ENCODE results near the gene EDN2.

EDN2 gene

DNA sequence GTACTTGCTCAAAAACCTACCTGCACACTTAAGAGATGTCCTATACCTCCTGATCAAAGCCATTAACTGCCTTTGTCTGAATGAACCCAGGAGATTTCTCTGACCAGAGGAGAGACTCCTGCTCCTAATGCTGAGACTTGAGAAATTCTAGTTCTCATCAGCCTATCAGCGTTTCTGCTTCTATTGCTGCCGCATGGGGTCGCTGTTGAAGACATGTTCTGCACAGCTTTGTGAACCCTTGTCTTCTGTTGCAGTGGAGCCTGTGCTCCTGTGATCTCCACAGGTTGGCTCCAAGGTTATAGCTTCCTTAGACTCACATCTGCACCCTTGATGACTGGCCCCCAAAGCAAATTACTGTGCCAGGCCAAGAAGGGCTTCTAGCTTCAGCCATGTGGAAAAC lies 40.2 kb downstream of the EDN2 start:
- no peak for DNase-seq (ENCODE audit: extremely low read depth in 1 of 2, low read depth in 1 of 2)

DNA sequence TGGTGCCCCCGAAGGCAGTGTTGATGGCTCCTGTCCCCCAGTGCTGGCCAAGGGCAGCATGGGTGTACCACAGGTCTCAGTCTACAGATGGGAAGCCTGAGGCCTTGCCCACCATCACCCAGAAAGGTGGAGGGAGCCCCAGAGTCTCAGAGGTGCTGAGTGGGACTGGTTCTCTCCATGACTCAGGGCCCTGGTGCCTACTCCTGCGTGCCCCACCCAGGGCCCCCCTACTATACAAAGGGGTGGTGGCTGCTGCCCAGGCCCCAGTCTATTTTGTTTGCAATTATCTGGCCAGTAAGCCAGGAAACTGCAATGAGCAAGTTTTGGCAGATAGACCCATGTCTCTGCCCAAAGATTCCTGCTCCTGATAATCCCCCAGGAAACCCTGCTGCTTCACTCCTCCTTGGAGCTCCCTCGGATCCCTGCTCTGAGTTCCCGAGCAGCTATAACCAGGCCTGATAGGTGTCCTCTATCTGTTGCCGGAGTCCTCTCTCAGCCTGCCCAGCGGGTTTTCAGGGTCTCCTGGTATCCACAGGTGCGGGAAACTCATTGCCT lies 41.7 kb downstream of the EDN2 start:
- no peak for DNase-seq (ENCODE audit: extremely low read depth in 1 of 2, low read depth in 1 of 2)

DNA sequence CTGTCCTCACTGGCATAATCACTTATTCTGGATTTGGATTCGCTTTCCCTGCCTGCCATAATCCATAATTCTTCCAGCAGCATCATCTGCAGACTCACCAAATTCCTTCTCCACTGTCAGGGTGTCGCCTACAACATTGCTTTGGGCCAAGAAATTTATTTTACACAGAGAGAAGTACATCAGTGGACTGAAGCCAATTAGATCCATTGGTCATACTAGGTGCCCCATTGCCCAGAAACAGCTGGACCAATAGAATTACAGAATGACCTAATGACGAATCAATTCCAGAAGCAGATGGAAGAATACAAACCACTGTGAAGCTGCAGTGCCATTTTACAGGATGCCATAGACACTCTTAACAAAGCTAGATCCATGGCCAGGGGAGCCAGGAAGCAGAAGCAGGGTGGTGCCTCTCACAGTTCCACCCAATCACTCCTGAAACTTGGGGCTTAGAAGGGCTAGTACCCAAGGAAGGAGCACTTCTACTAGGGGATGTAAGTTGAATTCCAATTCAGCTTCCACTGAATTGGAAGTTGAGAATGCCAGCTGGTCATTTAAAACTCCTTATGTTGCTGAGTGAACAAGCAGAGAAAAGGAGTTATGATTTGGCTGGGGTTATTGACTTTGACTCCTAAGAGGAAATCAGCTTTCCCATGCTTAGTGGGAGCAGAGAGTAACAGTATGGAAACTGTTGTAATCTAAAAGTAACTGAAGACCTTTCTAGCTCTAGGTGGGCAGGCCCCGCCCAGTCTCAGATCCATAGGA lies 44.0 kb downstream of the EDN2 start:
- DNase-seq (ENCODE audit: extremely low read depth in 1 of 2, low read depth in 1 of 2): no peak

DNA sequence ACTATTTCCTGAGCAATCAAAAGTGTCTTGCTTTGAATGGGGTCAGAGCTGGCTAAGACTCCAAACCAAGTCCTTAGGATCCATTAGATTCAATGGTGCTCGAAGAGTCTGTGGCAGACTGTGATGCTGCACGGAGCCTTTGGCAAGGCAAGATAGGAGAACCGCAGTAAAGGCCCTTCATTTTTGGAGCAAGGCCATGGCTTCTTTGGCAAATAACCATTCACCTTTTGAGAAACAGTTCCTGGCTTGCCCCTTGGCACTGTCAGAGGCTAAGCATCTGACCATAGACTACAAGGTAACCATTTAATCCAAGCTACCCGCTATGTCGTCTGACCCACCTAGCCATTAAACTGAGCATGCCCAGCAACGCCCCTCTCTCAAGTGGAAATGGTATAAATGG lies 45.2 kb downstream of the EDN2 start:
- DNase-seq (ENCODE audit: extremely low read depth in 1 of 2, low read depth in 1 of 2): no peak

DNA sequence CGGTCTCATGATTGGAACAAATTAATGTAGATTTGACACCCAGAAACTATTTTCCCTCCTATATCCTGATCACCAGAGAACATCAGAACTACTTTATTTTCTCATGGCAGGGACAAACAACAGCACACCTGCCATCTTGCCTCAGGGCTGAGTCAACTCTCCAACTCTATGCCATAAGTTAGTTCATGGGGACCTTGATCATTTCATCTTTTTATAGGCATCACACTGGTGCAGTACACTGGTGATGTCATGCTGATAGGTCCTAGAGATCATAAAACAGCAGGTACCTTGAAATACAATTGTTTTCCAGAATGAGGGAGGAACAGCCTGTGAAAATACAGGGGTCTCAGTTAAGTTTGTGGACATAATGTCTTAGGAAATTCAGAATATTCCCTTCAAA lies 45.8 kb downstream of the EDN2 start:
- DNase-seq (ENCODE audit: extremely low read depth in 1 of 2, low read depth in 1 of 2): no peak

DNA sequence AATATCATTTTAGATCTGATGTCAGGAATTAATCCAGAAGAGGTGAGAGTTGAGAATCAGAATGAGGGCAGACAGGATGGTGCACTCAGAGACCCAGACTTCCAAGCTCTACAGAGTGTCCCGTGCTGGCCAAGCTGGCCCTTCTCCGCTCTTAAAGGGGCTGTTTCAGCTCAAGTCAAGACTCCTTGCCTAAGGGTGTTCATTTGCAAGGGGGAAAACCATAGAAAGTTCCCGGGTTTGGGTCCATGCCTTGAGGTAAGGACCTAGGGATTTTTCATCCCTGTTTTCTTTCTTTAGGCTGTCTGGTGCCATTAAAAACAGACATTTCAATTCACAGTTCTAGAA lies 47.5 kb downstream of the EDN2 start:
- DNase-seq (ENCODE audit: extremely low read depth in 1 of 2, low read depth in 1 of 2): no peak

DNA sequence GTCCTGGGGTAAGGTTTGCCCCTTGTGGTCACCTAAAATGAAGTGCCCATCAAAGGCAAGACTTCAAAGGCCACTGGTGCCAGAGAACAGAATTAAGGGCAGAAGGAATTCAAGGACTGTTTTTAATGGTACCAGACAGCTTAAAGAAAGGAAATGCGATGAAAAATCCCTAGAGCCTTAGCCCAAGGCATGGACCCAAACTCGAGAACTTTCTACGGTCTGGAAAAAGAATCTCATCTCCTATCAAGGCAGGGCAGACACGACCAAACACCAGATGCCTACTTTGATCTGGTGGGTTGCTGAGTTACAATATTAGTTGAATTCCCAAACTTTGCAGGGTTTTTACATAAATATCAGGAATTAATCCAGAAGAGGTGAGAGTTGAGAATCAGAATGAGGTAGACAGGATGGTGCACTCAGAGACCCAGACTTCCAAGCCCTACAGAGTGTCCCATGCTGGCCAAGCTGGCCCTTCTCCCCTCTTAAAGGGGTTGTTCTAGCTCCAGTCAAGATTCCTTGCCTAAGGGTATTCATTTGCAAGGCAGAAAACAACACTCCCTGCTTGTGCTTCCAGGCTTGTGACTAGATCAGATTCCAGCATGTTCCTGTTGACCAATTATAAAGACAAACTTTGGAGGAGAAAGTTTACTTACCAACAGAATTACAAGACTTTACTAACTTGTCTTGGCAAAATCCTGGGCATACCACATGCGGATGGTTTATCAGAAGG lies 48.0 kb downstream of the EDN2 start:
- DNase-seq (ENCODE audit: extremely low read depth in 1 of 2, low read depth in 1 of 2): no peak

DNA sequence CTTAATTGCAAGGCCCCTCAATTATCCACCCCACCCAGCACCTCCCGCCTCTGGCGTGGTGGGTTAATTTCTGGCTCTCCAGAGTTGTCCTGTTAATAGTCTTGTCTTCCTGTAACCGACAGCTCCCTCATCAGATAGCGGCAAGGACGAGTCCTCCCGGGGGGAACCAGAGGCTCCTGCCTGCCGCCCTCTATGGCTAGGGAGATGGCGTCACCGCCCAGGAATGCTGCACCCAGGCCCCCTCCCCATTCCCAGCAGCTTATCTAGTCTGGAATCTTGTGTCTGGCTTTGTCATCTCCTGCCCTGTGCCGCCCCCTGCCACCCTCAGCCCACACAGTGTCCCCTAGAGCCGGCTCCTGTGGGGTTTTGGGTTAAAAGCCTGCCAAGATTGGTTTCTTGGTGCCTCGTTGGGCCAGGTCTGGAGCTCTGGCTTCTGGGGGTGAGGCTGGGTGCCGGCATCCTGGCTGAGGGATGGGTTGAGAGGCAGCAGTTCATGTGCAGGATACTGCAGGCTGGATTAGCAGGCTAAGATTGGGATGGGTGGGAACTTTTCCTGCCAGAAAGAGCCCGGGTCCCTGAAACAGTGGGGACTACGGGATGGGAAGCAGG lies 48.8 kb downstream of the EDN2 start:
- no peak for DNase-seq (ENCODE audit: extremely low read depth in 1 of 2, low read depth in 1 of 2)

DNA sequence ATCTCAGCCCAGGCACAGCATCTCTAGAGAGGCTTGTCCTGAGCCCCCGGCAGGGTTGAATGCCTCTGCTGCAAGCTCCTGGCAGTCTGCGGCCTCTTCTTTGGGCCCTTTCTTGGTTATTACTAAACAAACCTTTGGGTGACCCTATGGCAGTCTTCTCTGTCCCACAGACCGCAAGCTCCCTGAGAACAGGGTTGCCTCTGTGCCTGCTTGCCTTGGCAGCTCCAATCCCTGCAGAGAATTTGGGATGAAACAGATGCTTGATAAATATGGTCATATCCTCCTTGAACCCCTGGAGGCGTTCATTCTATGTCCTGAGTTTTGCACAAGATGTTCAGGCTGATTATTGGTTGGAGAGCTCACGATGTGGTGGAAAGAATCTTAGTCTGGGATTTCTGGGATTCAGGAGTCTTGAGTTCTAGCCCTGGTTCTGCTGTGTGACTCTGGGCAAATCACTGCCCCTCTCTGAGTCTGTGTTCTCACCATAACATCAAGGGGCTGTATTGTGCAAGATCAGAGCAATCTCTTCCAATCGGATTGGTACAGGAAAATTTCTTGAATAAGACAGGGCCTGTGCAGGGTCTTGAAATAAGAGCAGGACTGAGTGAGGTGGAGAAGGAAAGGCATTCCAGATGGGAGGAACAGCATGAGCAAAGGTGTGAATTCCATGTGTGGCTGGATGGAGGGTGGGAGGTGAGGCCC lies 49.6 kb downstream of the EDN2 start:
- DNase-seq (ENCODE audit: extremely low read depth in 1 of 2, low read depth in 1 of 2): no peak

DNA sequence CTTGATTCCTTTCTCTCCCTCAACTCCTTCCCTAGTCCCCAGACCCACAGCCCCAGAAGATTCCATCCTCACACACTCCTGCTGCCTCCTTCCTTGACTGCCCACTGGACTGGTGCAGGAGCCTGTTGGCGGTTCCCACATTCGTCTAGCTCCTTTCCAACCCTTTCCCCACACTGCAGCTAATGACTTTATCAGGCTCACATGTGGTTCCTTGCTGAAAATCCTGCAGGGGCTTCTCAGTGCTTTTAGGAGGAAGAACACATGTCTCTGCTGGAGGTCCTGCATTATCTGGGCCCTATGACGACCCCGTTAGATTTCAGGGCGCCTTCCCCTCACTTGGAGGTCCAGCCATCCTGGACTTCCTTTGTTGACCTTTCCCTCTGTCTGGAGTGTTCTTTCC lies 50.2 kb downstream of the EDN2 start:
- DNase-seq (ENCODE audit: extremely low read depth in 1 of 2, low read depth in 1 of 2): no peak

DNA sequence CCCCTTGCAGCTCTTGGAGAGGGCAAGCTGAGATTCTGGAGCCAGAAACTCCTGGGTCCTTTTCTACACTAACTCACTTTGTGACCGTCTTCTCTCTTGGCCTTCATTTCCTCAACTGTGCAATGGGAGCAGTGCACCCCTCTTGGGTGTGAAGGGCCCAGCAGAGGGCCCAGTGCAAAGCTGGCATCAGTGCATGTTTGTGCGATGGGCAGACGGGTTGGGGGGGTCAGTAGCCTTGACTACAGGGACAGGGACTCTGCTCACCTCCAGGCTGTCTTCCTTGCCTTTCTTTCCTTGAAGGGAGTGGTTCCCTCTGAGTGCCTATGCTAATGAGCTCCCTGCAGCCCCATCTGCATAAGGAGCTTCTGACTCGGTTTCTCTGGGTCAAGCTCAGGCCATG lies 51.0 kb downstream of the EDN2 start:
- DNase-seq (ENCODE audit: extremely low read depth in 1 of 2, low read depth in 1 of 2): no peak

DNA sequence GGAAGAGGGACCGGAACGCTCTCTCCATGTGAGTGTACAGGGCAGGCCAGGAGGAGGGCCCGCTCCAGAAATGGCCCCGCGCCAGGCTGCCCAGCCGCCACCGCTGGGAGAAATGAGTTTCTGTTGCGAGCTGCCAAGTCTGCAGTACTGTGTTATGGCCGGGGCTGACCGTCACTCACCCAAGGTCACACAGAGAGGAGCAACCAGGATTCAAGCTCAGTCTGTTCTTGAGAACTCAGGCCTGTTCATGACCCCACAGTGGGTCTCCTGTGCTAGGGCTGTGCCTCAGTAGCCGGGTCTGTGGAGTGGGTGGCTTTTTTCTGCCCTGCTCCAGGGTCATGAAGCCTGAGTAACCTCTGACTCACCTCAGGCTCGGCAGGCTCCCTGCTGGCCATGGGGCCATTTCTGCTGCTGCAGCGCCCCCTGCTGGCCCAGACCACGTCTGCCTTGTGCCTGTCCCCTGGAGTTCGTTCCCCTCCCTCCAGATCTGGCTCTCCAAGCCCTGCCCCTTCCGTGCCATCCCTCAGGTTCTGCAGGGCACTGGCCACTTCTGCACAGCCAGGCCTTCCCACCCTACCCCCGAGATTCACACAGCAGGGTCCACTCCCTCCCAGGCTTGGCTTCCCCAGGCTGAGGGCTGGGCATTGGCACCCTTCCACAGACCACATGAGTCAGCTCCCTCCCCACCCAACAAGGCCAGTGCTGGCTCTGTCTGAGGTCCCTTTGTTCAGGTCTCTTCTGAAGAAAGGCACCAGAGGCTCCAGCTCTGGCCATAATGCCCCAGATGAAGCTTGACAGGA lies 51.8 kb downstream of the EDN2 start:
- peak; percentile 66 to 69 for DNase-seq (ENCODE audit: extremely low read depth in 1 of 2, low read depth in 1 of 2)

DNA sequence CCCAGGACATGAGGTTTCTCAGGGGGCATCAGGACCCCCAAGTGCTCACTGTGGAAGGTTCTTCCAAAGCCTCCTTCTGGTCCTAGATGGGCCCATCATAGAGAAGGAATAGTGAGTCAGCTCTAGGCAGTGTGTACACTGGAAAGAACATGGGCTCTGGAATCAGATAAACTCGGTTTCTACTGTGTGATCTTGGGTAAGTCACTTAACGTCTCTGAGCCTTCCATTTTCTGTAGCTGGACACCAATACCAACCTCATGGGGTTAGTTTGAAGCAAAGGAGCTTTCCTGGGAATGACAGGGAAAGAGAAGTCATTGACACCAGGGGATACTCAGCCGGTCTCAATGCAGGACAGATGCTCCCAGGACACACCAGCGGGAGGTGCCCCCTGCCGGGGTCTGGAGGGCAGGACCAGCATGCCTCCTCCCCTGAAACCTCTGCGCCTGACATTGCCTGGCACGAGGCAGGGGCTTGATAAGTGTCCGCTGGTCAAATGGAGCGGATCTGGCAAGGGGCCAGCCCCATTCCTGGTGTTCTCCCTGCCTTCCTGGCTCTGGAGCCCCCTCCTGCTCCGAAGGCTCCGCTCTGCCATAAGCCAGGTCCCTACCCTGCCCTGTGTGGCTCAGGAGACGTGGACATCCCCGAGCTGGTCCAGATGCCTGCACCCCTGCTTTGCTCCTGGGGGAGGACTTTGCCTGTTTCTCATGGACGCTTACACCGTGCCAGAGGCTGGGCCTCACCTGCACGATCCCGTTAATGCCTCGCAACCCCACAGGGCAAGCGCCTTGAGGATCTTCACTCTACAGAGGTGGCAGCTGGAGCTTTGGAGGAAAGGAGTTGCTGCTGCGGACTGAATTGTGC lies 52.8 kb downstream of the EDN2 start:
- DNase-seq (ENCODE audit: extremely low read depth in 1 of 2, low read depth in 1 of 2): no peak

DNA sequence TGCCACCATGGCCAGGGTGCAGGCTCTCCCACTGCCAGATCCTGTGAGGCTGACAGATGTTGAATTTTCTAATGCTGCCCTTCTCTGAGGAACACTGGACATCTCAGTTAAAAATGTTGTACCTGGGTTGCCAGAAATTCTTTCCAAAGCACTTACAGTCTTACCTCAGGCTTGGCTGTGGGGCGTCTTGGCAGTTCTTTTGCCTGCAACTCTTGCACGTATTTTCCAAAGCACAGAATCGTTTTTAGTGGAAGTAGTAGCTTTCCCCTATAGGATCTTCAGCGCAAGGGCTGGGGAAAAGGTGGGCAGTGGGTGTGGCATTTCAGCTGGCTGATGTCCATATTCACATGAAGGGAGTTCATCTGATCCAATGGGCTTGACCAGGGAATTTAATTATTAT lies 53.9 kb downstream of the EDN2 start:
- no peak for DNase-seq (ENCODE audit: extremely low read depth in 1 of 2, low read depth in 1 of 2)

DNA sequence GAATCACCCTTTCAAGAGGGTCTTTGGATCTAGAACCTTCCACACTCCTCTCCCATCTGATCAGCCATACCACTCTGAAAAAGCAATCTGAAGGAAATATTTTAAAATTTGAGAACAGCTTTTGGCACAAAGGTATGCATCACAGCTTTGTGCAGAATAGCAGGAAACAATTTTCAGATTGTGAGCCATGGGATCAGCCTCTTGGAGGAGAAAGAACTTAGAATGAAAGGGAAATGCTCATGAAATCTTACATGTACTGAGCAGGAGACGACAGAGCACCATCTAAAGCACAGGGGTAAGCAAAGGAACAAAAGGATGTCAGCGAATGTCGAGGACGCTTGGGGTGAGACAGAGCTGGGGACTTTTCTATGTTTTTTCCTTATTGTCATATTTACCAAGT lies 54.4 kb downstream of the EDN2 start:
- no peak for DNase-seq (ENCODE audit: extremely low read depth in 1 of 2, low read depth in 1 of 2)

DNA sequence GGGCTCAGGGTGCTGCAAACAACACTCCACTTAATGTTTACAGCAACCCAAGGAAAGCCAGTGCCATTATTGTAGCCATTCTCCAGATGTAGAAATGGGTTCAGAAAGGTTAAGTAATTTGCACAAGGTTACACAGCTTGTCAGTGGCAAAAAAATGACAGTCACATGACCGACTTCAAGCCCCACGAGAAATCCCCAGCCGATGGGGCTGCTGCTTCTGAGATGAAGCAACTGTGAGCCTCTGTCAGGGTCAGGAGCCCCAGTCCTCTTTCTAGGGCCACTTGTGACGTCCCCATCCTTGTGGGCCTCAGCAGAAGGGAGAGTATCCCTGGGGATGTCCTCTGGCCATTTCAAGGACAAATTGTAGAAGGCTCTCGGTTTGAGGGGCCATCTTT lies 54.8 kb downstream of the EDN2 start:
- DNase-seq (ENCODE audit: extremely low read depth in 1 of 2, low read depth in 1 of 2): no peak
